PFSK-1 (cell line): ENCODE results near the gene ZNF346.

Experiments
- FOXP2 ChIP-seq: optimal IDR thresholded peaks from 2 replicates; pipeline ENCODE3; 2011; ENCODE audit warnings: borderline replicate concordance, control low read depth, inconsistent platforms; ENCODE audit not compliant: insufficient read depth; ENCODE audit errors: extremely low read length, extremely low read depth
- SIN3A ChIP-seq: IDR thresholded peaks from 2 replicates; pipeline ENCODE4 v1.6.1; 2012; ENCODE audit warnings: mild to moderate bottlenecking, low read length, moderate library complexity, borderline replicate concordance; ENCODE audit not compliant: insufficient read depth
- TAF1 ChIP-seq: IDR thresholded peaks from 2 replicates; pipeline ENCODE4 v1.6.1; 2012; ENCODE audit warnings: low read length, control low read depth, borderline replicate concordance; ENCODE audit not compliant: insufficient read depth

- TF ChIP-seq TAF1: no peak
- no peak for TF ChIP-seq FOXP2
- TF ChIP-seq SIN3A: no peak
Observed at GRCh38 chr5:177095088-177095669, 72.7 kb downstream of the ZNF346 start.
